Heart left ventricle (tissue), 13 donors: Measurements from ENCODE around the gene C9orf43.

ENCODE experiments used
- CTCF ChIP-seq, 12 donors: fragments of 200-600 bp; sonication (generic) in 4 of 12; IDR thresholded peaks; one replicate each; pipeline versions ENCODE4 v1.5.0 to v1.8.0; 2018 to 2022; ENCODE audit warnings: antibody characterized with exemption in 12 of 12, mild to moderate bottlenecking in 5 of 12
- POLR2A ChIP-seq, 2 donors: fragments of 450-650 bp; IDR thresholded peaks; one replicate each; pipeline ENCODE4 v1.6.1; 2017; ENCODE audit warnings: antibody characterized with exemption in 2 of 2, mild to moderate bottlenecking in 2 of 2, moderate library complexity in 2 of 2
- donor health status: ischemic (EF 13 %, LVEDD 7.1; RV severe dilation, severe dysfunction).
- donor health status: DM: no; HTN: yes; CAD: no.
- donor health status: DM: no; HTN: no; CAD: no.
- donor health status: ischemic (EF 25% LVEDD 6.9; RV normal size, moderate dysfunction).
- donor health status: ischemic (EF 25% LVEDD 5.7; RV mildly dilated, moderate dysfunction).
- donor health status: ischemic (EF 35%, LVEDD 5.7; RV mildly dilated, moderate dysfunction).
- donor health status: nonischemic (EF 11% LVEDD 7.7; RV severe dilation, severe dysfunction).
- donor health status: DM: yes; HTN: yes; CAD: no.
- donor health status: PGD.
- donor health status: ischemic (EF 29% LVEDD 5.4; RV normal size, mild dysfunction).
- donor health status: nonischemic (EF 23%, LVEDD 6.1; RV moderate dilation, normal function).

- no peak for TF ChIP-seq CTCF (IDR thresholded peaks at IDR 0.05)
- TF ChIP-seq POLR2A (IDR thresholded peaks at IDR 0.05), result no peak
Observed at GRCh38 chr9:113369855-113370140, 40.7 kb upstream of the C9orf43 start.
